NOMO-1 treated with DMSO at 0.1 percent for 48 hours (cell line): ENCODE results near the gene SIAH1.
"Not testable (repeated sequence)": the region's sequence is repeated elsewhere in the genome, so short reads cannot be mapped to it uniquely, and the experiment has no call there.

Experiments
- DNase-seq: peaks from one replicate; lab custom pipeline; 2025; ENCODE audit not compliant: unreplicated experiment; lab: John Stamatoyannopoulos, UW

SIAH1 gene

DNA sequence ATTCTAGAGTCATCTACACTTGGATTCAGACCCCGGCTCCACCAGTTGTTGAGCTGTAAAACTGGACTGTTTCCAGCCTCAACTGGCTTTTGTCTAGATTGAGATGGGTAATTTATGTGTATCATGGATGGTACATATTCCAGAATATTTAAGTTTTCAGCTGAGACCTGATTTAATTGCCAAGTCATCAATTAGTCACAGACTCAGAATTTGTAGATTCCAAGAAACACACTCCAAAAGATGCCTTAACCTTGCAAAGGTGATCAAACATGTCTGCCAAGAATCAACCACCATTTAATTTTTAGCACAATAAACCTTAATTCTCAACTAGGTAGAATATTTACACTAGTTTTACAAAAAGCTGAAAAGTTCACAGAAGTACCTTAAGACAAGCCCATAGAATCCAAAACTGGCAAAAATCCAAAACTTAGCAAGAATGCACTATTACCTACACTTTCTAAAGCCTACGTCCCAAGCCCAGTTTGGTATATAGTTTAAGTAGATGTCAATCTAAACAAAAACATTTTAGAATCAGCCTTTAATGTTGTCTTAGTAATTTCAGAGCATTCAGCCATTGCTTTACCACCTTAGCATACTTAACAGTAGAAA lies 17.7 kb downstream of the SIAH1 start:
- DNase-seq: no peak

DNA sequence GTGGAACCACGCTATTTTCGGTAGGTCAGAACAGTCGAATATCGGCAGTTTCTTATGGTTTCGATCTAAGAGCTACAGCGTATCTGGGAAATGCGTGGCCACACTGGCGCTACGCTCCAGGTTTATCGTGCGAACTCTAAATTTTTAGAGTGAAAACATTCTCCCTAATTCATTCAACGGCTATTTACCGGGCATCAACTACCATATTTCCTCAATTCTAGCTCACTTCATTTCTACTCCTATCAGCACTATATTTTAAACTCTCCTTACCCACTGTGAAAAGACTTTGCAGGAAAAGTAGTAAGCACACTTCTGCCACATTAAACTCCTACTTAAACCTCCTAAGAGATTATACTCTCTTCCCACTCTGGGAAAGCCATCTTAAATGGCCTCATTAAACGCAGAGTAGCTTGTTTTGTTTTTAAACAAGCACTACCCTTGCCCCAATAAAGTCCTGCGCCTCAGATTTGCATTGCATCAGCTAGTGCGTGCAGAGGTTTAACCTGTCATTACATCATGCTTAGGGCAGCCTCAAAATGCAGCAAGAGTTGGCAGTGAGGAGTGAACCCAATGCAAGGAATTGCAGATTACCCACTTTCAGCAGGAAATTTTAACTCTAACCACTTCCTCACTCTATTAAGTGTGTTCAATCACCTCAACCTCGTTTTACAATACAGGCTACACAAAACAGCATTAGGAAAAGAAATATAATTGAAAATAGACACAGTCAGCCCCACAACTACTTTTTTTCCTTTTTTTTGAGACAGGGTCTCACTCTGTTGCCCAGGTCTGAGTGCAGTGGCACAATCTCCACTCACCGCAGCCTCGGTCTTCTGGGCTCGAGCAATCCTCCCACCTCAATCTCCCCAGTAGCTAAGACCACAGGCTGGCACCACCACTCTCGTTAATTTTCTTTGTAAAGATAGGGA lies 18.8 kb downstream of the SIAH1 start:
- peak; percentile 77 for DNase-seq

DNA sequence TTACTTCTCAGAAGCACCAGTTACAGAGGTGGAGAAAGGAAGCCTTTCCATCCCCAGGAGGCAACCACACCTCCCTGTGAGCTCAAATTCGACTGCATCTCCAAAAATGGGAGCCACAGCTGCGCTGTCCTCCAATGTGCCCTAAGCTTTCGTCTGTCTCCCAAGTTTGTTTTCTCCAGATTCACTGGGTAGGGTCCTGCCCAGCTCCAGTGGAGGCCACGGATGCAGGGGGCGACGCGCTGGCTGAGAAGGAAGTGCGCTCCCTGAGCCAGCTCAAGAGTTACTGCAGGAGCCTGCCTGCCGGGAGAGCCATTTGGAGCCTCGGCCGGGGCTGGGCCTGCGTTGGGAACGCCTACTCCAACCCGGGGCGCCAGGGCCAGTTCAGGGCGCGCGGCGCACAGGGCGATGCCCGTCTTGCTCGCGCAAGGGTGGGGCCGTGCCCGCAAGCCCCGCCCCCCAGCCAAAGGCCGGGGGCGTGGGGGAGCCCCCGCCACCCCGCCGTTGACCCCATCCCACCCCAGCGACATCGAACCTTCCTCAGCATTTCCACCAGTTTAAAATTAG lies 19.5 kb downstream of the SIAH1 start:
- peak; percentile 67 for DNase-seq

DNA sequence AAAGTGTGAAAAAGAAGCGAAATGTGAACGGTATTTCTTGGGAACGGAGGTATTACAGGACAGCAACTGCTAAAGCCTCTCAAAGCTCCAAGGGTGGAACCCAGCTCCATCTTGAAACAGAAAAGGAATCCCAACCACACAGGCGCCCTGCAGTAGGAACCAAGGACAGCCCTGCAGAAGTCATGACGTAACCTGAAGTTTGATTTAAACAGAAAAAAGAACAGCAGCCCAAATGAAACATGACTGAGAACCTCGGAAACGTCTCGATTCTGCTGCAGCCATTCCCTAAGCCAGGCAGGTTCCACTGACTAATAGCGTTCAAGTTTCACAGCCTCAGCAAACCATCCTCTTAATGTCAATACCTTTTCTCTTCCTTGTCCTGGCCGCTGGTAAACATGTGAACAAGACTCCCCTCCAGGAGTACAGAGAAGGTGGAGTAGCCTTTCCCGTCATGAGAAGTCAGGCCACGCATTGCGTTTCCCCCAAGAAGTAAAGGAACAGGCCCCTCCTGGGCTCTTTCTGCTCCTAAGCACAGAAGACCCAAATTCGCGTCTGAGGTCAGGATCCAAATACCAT lies 20.1 kb downstream of the SIAH1 start:
- DNase-seq: no peak

DNA sequence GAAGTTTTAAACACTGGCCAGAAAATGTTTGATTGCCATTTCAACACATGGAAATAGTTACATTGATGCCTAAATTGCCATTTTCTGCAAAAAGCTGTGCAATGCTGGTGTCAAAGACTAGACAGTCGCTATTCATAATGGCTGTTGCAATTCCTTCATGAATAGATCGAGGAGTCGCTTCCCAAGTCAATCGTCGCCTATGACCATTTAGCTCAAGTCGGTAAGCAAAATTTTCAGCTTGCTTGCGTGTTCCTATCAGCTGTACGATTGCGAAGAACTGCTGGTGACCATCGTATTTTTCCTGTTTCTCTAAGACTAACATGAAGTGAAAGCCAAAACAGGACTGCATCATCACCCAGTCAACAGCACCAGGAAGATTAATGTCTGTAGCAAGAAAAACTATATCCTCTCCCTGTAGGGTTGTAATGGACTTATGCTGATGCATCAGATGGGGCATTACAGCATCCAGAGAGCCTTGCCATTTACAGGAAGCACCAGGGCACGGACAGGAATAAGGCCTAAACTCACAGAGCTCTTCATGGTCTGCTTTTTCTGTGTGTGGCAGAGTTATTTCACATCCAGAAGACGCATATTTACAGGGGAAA lies 23.6 kb downstream of the SIAH1 start:
- DNase-seq: no peak

DNA sequence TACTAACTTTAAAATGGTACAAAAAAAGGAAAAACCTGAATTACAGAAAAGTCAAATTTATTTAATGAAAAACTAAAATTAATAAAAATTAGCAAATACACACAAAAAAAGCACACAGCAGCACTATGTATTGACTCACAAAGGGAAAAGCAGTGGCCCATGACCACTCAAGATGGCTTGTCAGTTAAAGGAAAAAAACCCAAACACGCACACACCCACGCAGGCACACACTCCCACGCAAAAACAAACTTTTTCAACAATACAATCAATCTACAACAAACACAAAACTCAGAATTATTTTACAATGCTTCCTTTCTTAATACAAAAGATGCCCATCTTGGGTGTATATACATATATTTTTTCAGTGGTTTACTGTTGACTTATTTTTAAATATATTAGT lies 24.2 kb downstream of the SIAH1 start:
- DNase-seq: no peak

DNA sequence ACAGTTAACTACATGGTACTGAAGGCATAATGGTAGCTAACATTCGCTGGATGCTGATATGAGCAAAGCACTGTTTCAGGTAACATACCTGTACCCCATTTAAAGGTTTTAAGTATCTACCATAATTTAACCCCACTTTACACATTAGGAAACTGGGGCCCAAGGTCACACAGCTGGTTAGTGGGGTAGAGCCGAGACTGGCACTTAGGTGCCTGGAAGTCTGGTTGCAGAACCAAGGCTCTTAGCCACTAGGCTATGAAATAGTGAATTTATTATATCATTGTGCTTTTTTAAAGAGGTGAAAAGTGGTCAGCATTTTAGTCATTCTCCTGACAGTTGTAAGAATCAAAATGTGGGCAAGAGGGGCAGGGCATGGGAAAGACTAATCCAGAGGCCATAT lies 25.2 kb downstream of the SIAH1 start:
- DNase-seq: no peak

DNA sequence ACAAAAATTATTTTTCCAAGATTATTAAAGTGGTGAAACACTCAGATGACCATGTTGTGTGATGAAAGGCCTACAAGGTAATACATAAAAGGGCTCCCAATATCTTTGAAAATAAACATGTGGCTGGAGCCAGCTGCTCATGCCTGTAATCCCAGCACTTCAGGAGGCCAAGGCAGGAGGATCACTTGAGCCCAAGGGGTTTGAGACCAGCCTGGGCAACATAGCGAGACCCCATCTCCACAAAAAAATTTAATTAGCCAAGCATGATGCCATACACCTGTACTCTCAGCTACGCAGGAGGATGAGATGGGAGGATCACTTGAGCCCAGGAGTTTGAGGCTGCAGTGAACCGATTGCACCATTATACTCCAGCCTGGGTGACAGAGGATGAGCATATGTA lies 26.8 kb downstream of the SIAH1 start:
- DNase-seq: no peak

DNA sequence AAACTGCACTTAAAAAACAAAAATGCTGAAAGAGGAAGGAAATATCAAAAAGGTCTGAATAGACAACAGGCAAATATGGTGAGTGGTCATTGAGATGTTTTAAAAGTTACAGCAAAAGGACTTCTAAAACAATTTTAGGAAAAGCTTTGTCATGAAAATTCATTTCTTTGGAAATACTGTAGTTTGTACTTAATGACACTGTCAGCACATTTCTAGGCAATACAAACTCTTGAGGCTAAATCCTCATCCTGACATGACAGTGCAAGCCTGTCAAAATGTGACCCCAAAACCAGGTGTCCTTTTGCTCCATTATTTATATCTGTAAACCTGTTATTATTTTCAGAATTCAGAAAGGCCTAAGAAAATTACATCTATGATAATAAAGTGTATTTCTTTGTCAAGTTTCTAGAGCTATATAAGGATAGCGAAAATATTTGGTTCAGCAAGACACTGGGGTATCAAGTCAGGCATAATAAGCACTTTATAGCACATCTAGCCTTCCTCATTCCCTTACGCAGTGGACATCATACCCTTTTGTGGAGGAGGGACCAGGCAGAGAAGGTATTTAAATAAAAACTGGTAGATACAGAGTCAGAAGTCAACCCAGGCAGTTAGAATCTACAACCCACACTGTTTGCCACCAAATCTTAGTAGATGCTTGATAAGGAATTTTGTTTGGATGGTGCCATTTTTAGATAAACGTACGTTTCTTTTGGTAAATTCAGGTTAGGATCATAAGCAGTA lies 28.4 kb downstream of the SIAH1 start:
- no peak for DNase-seq

DNA sequence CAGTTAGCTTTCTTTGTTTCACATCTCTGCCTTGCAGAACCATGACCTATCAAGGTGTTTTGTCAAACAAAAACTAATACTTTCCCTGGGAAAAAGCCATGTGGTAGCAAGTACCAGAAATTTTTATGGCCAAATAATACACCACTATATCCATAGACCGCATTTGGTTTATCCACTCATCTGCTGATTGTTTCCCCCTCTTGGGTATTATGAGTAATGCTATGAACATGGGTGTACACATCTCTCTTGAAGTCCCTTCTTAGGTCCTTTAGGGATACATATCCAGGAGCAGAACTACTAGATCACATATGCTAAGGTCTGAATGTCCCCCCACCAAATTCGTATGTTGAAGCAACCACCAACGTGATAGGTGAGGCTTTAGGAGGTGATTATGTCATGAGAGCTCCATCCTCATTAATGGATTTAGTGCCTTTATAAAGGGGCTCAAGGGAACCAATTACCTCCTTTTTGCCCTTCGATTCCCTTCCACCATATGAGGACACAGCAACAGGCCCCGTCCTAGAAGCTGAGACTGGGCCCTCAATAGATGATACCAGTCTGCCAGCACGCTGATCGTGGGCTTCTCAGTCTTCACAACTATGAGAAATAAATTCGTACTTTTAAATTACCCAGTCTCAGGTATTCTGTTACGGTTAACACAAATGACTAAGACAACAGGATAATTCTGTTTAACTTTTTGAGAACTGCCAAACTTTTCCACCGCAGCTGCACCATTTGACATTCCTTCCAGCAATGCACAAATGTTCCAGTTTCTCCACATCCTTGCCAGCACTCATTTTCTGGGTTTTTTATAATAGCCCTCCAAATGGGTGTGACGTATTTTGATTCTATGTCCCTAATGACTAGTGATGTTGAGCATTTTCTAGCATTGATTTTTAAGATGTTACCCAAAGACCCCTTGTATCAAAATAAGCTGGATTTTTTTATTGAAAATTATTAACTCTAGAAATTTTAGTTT lies 30.0 kb downstream of the SIAH1 start:
- no peak for DNase-seq

DNA sequence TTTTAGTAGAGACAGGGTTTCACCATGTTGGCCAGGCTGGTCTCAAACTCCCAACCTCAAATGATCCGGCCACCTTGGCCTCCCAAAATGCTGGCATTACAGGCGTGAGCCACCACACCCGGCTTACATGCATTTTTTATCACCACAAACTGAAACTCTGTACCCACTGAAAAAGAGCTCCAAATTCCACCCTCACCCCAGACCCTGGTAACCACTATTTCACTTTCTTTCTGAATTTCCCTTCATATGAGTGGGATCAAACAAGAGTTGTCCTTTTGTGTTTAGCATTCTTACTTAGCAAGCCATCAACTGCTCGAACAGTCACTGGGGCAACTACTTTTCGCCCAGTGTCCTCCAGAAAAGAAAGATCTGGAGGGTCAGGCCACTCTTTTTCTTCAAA lies 30.8 kb downstream of the SIAH1 start:
- DNase-seq: not testable (repeated sequence)

DNA sequence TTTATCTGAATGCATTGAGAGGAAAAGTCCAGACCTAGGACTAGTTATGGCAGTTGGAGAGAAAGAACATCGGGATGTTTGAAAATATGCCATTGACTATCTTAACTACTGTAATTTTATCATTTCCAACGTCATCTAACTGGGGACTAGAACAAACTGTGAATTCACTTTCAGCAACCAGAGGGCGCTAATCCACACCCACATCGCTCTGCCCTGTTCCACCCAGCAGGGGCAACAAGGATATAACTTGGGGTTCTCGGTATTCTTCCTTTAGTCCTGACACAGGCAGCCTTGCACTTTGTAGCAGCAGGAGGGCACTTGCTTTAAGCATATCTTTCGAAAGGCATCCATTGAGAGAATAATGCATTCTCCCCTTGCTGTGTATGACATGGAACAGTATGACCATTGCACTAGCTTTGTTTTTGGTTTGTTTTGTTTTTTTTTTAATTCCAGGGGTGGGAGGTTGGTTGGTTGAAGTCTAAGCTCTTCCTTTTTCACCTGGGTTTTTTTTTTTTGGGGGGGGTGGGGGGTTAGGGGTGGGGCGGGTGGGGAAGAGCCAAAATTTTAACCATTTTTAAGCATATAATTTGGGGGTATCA lies 31.5 kb downstream of the SIAH1 start:
- peak; percentile 80 for DNase-seq

DNA sequence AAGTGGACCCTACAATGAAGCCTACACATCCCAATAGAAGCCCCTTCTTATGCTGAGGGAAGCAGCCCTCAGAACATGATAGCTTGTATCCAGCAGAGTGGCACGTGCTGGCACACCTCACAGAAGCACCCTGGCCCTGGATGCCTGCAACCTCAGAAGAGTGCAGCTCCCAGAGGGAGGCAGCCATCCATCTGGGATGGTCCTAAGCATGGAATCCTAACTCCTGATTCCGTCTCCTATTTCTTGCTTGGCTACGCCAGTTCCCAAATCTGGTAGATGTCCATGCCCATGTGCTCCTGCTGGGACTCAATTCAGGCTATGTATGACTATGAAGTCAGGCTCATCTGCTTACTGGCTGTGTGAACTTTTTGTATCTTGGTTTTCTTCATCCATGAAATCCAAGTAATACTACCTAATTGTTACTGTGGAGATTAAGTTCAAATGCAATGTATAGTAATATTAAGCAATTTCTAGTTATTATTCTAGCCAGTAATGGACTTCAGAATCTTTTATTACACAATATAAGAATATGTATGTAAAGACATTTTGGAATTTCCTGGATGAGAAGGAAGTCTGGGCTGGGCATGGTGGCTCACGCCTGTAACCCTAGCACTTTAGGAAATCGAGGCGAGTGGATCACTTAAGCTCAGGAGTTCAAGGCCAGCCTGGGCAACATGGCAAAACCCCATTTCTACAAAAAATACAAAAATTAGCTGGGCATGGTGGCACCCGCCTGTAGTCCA lies 32.4 kb downstream of the SIAH1 start:
- no peak for DNase-seq

DNA sequence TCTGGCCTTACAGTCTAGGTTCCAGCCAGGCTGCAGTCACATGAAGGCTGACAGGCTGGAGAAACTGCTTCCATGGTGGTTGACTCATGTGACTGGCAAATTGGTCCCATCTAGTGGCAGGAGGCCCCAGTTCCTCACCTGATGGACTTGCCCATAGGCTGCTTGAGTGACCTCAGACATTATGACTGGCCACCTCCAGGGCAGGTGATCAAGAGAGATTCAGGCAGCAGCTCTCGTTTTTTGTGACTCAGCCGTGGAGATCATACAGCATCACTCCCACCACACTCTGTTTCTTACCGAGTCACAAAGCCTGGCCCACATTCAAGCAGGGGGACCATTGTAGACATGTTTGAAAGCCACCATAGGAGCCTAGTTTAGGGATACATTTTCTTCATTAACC lies 34.5 kb downstream of the SIAH1 start:
- no peak for DNase-seq

DNA sequence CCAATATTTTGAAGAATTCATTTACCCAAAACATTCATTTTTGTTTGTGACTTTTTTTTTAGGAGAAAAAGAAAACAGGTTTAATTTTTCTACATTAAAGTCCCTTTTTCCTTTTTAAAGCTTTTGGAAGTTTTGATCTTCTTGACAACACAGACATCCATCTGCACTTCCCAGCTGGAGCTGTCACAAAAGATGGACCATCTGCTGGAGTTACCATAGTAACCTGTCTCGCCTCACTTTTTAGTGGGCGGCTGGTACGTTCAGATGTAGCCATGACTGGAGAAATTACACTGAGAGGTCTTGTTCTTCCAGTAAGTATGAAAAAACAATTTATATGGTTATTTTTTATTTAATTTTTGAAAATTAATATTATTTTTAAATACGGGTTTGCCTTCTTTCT lies 37.2 kb downstream of the SIAH1 start:
- no peak for DNase-seq

DNA sequence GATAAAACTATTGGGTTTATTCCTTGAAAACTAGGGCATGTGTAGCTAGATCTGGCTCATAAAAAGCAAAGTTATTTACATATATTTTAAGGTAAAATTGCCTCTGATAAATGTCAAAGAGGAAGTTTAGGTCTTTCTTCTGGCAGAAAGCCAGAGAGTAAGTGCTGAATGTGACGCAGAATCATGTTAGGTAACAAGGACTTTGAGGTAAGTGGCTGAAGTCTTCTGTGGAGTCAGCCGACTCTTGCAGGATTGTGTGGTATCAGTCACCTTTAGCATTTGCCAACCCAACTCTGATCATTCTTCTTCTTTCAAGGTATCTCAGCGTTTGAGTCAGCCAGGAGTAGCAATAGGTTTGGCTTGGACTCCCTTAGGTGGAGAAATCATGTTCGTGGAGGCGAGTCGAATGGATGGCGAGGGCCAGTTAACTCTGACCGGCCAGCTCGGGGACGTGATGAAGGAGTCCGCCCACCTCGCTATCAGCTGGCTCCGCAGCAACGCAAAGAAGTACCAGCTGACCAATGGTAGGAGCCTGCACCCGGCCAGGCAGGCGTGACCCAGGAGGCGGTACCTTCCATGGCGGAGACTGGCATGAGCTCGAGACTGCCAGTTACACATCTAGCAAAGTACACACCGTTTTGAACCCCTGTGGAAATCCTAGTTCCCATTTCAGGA lies 37.9 kb downstream of the SIAH1 start:
- peak; percentile 74 for DNase-seq

DNA sequence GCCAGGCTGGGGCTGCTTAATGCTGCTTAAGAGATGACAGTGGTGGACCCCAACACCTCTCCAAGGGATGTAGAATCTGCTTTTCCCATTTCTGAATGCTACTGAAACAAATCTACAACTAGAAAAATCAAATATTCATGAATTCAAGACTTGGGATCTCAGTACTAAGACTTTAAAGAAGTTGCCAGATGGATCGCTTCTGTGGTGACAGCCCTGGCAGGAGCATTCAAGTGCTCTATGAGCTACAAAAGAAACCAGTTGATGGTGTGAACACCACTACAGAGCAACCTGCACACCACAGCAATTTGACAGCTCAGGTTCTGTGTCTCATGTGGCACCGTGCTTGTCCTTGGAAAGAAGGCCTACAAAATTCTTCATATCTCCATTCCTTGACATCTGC lies 42.6 kb downstream of the SIAH1 start:
- no peak for DNase-seq

DNA sequence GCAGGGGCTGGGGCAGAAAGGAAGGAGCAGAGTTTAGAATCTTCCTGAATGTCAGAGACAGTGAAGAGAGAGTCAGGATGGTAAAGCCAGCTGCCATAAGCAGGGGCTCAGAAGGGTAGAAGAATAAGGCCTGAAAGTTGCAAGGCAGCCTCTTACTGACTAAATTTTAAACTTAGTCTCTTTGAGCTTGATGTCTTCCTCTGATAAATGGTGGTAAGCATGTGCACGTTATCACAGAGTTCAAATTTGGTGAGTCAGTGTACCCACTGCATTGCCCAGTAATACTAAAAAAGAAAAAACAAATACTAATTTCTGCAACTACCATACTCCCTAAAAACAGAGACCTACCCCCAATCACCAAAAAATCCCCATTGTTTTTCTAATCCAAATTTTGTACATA lies 45.2 kb downstream of the SIAH1 start:
- no peak for DNase-seq
